HG03064 (cell line): ENCODE measurements around the gene PLEKHM3.
"Not testable (repeated sequence)": the region's sequence is repeated elsewhere in the genome, so short reads cannot be mapped to it uniquely, and the experiment has no call there.

Experiments
- ATAC-seq: cut with Tn5 transposase; IDR thresholded peaks from one replicate; pipeline ENCODE4 v1.9.1; 2021; ENCODE audit warnings: low read depth; ENCODE audit not compliant: unreplicated experiment

PLEKHM3 gene

GRCh38 chr2:207952564-207953345 is 72.6 kb downstream of the PLEKHM3 start:
- ATAC-seq = no peak

GRCh38 chr2:207951734-207952470 is 73.4 kb downstream of the PLEKHM3 start:
- ATAC-seq = no peak

- no peak for ATAC-seq
These were observed 74.6 kb downstream of the PLEKHM3 start for GRCh38 chr2:207950761-207951114.

- no peak for ATAC-seq
These were observed 75.1 kb downstream of the PLEKHM3 start for GRCh38 chr2:207950063-207950760.

GRCh38 chr2:207949245-207949644 is 76.1 kb downstream of the PLEKHM3 start:
- not testable (repeated sequence) for ATAC-seq

GRCh38 chr2:207944979-207945600 is 80.2 kb downstream of the PLEKHM3 start:
- no peak for ATAC-seq

GRCh38 chr2:207944334-207944733 is 81.0 kb downstream of the PLEKHM3 start:
- no peak for ATAC-seq

GRCh38 chr2:207939342-207940108 is 85.8 kb downstream of the PLEKHM3 start:
- no peak for ATAC-seq

- no peak for ATAC-seq
These were observed 86.4 kb downstream of the PLEKHM3 start for GRCh38 chr2:207938886-207939285.

GRCh38 chr2:207938415-207938814 is 86.9 kb downstream of the PLEKHM3 start:
- no peak for ATAC-seq

GRCh38 chr2:207937823-207938222 is 87.5 kb downstream of the PLEKHM3 start:
- ATAC-seq = no peak

GRCh38 chr2:207937253-207937652 is 88.1 kb downstream of the PLEKHM3 start:
- no peak for ATAC-seq

- no peak for ATAC-seq
These were observed 88.9 kb downstream of the PLEKHM3 start for GRCh38 chr2:207936380-207936779.

GRCh38 chr2:207935991-207936370 is 89.3 kb downstream of the PLEKHM3 start:
- ATAC-seq = no peak

GRCh38 chr2:207935121-207935990 is 90.0 kb downstream of the PLEKHM3 start:
- no peak for ATAC-seq

- ATAC-seq = no peak
These were observed 90.6 kb downstream of the PLEKHM3 start for GRCh38 chr2:207934720-207935119.

GRCh38 chr2:207933396-207934065 is 91.8 kb downstream of the PLEKHM3 start:
- no peak for ATAC-seq

- ATAC-seq = no peak
These were observed 93.2 kb downstream of the PLEKHM3 start for GRCh38 chr2:207932106-207932505.

- no peak for ATAC-seq
These were observed 94.6 kb downstream of the PLEKHM3 start for GRCh38 chr2:207930747-207931146.
